HepG2 (cell line): Measurements from ENCODE around the gene POU6F1.

Experiments
- FOXK2 ChIP-seq: fragments of 450-650 bp; IDR thresholded peaks from 2 replicates; pipeline ENCODE4 v1.6.1; 2016
- HNF4G ChIP-seq, 2 experiments: sonication (generic) in 1 of 2; formaldehyde crosslinking in 1 of 2; IDR thresholded peaks; 2 replicates each; pipeline versions ENCODE4 v1.4.0 to v1.6.1; 2011 to 2020; ENCODE audit warnings: borderline replicate concordance in 2 of 2, low read depth in 2 of 2, mild to moderate bottlenecking in 2 of 2, low read length in 1 of 2, missing genetic modification reagents in 1 of 2, moderate library complexity in 1 of 2
- HNRNPUL1 ChIP-seq: fragments of 200-400 bp; formaldehyde crosslinking; IDR thresholded peaks from 2 replicates; pipeline ENCODE4 v1.6.1; 2017; ENCODE audit warnings: low read depth, mild to moderate bottlenecking, low read length, moderate library complexity
- MAX ChIP-seq: IDR thresholded peaks from 2 replicates; pipeline ENCODE4 v1.6.1; 2012; ENCODE audit warnings: inconsistent platforms
- RAD21 ChIP-seq: fragments of 450-650 bp; formaldehyde crosslinking; IDR thresholded peaks from 2 replicates; pipeline ENCODE4 v1.5.0; 2020; ENCODE audit warnings: mild to moderate bottlenecking
- ZBTB33 ChIP-seq: sonication (generic); formaldehyde crosslinking; IDR thresholded peaks from 2 replicates; pipeline ENCODE4 v1.4.0; 2020; ENCODE audit warnings: missing genetic modification reagents
- ZNF800 ChIP-seq: sonication (generic); formaldehyde crosslinking; IDR thresholded peaks from 2 replicates; pipeline ENCODE4 v1.4.0; 2020; ENCODE audit warnings: missing genetic modification reagents

GRCh38 chr12:51262758-51263177, 44.9 kb upstream of the POU6F1 start:
- TF ChIP-seq ZBTB33 (no peak), HNF4G (IDR thresholded peaks at IDR 0.05; ENCODE audit: borderline replicate concordance, low read depth, low read length) (no peak), HNF4G (CRISPR knock-in tag; IDR thresholded peaks at IDR 0.05; ENCODE audit: borderline replicate concordance, low read depth) (no peak), RAD21 (no peak), FOXK2 (no peak), MAX (no peak), ZNF800 (no peak), HNRNPUL1 (no peak)
